Measurements from ENCODE around the gene SLC6A9.

SLC6A9 gene

GRCh38 chr1:44029260-44029910, 1.9 kb downstream of the SLC6A9 start:
- DNase-seq (ENCODE audit: low spot score): no peak

DNA sequence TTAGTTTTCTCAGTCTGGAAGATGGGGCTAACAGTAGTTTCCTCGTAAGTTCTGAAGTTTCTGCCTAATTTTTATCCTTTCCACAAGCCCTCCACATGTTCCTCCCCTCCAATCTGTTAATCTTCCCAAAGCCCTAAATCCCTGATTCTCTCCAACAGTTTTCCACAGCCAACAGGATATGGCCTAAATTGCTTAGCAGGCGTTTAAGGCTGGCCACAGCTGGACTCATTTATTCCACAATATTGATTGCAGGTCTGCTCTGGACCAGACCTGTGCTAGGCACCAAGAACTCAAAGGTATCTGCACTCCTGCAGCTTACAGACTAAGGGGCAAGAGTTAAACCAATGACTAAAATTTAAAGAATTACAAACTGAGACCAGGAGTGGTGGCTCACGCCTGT, 3.9 kb downstream of the SLC6A9 start:
- DNase-seq (ENCODE audit: low spot score): no peak

GRCh38 chr1:44025816-44026215, 5.4 kb downstream of the SLC6A9 start:
- DNase-seq (ENCODE audit: low spot score): no peak

DNA sequence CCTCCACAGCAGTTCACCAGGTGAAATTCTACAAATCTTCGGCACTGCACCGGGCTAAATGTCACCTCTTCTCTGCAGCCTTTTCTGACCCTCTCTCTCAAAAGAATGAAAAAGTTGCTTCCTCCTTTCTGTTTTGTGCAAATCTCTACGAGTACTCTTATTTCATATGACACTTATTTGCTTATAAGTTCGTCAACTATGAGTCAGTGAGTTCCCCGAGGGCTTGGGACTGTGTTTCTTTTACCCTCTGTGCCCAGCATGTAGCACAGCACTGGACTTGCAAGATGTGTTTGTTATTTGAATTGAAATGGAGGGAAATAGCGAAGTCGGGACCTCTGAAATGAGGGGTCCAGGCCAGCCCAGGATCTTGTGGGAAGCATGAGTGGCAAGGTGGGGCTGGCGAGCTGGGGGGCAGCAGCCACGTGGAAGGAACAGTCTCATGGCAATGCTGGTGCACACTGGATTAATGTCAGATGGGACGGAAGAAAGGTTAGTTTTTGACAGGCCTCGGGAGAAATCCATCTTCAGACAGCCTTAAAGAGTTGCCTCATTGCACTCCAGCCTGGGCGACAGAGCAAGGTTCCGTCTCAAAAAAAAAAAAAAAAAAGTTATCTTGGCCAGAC, 6.2 kb downstream of the SLC6A9 start:
- DNase-seq (ENCODE audit: low spot score): no peak

GRCh38 chr1:44024031-44024902, 7.0 kb downstream of the SLC6A9 start:
- DNase-seq (ENCODE audit: low spot score): no peak

GRCh38 chr1:44021581-44022321, 9.5 kb downstream of the SLC6A9 start:
- no peak for DNase-seq (ENCODE audit: low spot score)

DNA sequence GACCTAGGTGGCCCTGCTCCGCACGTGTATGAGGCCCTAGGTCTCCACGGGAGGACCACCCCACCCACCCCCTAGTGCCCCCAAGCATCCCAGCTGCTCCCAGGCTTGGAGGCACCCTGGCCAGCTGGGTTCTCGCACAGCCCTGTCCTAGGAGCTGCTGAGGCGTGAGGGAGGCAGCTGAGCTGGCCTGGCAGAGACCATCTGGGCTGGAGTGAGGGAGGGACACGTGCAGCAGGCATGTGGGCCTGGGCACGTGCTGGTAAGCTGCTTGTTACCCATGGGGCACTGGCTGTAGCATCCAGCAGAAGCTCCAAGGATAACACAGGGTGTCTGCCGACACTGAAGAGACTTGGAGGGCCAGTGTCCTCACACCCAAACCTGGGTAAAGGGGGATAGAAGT, 10.1 kb downstream of the SLC6A9 start:
- no peak for DNase-seq (ENCODE audit: low spot score)

- DNase-seq (ENCODE audit: low spot score): no peak
Observed at GRCh38 chr1:44020464-44020863, 10.8 kb downstream of the SLC6A9 start.

DNA sequence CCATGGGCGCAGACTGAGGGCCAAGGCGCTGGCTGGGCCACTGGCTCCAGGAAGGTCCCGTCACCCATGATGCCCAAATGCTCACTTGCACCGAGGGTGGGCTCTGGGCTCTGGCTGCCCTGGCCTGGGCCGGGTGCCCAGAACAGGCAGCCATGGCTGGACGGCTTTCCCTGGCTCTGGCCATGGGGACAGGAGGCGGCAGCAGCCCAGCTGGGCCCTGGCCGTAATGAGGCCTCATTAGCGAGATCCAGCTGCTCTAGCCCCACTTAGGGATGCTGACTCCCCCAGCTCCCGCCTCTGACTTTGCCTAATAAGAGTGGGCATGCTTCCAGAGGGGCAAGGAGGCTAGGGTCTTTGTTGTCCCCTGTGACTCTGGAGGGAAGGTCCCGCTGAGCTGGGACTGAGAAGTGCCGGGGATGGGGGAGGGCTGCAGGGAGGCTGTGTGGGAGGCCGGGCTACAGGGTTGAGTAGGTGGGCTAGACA, 11.8 kb downstream of the SLC6A9 start:
- DNase-seq (ENCODE audit: low spot score): no peak

- no peak for DNase-seq (ENCODE audit: low spot score)
Observed at GRCh38 chr1:44016890-44017400, 14.3 kb downstream of the SLC6A9 start.

- no peak for DNase-seq (ENCODE audit: low spot score)
Observed at GRCh38 chr1:44016041-44016889, 15.0 kb downstream of the SLC6A9 start.

GRCh38 chr1:44015206-44015605, 16.1 kb downstream of the SLC6A9 start:
- no peak for DNase-seq (ENCODE audit: low spot score)

DNA sequence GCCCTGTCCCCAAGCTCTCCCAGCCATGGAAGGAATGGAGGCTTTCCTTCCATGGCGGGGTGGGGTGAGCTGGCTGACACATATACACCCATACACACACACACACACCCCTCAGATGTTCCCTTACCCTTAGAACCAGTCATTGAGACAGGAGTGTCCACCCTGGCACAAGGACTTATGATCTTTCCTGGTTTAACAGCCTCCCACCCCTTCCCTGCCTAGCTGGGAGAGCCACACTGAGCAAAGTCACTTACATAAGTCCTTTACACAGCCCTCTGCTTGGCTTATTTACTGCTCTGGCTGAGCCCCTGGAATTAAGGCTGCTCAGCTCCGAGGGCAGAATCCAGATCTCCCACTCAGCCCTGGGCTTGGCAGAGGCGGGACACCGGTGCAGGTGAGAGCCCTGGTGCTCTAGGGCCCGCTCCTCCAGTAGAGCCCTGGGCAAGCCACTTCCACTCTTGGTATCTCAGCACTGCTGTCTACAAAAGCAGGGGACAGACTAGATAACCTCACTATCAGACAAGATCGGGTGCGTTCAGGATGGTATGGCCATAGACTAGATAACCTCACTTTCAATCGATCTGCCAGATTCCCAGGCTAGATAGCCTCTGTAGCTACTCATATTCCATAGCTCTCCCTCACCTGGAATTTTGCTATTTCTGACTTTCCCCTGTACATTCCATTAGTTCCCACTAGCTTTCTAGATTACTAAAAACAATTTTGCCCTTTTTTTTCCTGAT, 16.7 kb downstream of the SLC6A9 start:
- DNase-seq (ENCODE audit: low spot score): peak; percentile 18

DNA sequence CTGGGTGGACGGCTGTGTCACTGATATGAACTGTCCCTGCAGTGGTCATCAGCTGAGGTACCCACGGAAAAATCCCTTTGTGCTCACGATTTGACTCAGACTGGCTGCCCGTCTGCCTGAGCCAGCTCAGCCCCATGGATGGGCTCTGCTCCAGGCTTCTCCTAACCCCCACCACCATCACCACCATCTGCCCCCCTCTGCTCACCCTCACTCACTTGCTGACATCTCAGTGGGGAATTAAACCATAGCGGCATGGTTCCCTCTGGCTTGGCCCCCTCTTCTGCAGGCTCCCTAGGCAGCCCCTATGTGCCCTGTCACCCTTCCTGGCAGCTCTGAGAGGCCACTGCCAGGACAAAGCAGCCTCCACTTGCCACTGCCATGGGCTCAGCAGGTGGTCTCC, 17.3 kb downstream of the SLC6A9 start:
- no peak for DNase-seq (ENCODE audit: low spot score)

DNA sequence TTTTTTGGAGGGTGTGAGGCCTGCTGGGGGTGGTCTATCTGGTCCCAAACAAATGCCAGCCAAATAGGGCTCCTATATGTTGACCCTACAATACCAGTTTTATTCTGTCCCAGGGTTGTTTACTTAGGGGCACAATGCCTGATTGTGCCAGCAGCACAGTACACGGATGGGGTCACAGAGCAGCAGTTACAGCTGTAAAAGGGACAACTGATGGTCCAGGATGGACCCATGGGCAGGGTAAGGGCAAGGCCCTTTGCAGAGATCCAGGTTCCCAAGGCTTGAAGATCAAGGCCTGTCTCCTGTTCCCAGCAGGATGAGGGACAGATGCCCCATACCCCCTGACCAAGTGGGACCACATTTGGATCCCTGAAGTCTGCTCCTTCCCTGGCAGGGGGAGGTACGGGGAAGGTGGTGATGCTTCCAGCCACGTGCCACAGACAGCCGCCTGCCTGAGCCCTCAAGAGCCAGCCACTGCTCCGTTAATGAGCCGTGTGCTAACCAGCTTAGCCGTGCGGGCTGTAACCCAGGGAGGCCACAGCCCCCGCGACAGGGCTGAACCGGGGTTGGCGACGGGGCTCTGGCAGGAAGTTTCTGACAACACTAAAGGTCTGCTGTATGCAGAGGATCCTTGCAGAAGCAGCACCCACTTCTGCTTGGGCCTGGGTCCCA, 18.2 kb downstream of the SLC6A9 start:
- DNase-seq (ENCODE audit: low spot score): no peak

DNA sequence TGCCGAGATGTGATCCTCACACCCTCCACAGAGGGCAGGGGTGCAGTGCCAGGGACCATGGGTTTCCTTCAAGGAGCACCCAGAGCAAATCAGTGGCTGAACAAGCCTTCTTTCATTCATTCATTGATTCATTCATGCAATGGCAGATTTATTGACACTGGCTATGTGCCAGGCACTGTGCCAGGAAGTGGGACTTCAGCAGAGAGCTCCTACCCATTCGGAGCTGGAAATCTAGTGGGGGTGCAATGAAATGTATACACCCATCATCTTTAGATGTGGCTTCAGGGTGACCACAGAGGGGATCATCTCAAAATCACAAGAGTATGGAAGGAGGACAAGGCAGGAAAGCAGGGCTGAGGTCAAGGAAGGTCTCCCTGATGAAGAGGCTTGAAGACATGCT, 18.9 kb downstream of the SLC6A9 start:
- no peak for DNase-seq (ENCODE audit: low spot score)

GRCh38 chr1:44010935-44011471, 20.3 kb downstream of the SLC6A9 start:
- DNase-seq (ENCODE audit: low spot score): no peak

DNA sequence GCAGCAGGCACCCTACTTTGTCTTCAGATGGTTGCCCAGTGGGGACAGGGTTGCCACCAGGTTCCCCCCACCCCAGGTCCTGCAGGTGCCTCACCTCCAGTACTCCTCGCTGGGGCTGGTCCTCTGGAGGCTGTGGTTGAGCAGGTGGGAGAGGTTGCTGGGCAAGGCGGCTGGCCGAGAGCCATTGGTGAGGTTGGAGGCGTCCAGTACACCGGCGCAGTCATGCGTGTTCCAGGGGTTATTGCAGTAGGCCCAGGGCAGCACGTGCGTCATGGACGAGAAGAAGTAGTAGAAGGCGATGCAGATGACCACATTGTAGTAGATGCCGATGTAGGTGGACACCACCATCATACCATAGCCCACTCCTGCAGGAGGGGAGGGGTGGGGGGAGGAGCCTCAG, 23.0 kb downstream of the SLC6A9 start:
- no peak for DNase-seq (ENCODE audit: low spot score)

- no peak for DNase-seq (ENCODE audit: low spot score)
Observed at GRCh38 chr1:44002606-44003157, 28.6 kb downstream of the SLC6A9 start.
